Measurements from ENCODE around the gene GRAMD4.

GRAMD4 gene

GRCh38 chr22:46703171-46703995 lies 83.2 kb downstream of the GRAMD4 start:
- Histone ChIP-seq H4K20me1 (ENCODE audit: insufficient read depth, low read length) (no peaks in the 10 kb centered on the region), H3K4me3 (ENCODE audit: low read length) (no peak overlapping the region), H3K4me1 (ENCODE audit: low read length) (no peaks in the 10 kb centered on the region), H3K79me2 (ENCODE audit: low read length) (peaks cover 28% of the 10 kb centered on the region), H3K9ac (ENCODE audit: low read length) (no peak overlapping the region), H3K36me3 (replicated peaks; ENCODE audit: insufficient read depth, low read length) (0 out of 2 replicates have a peak, but pooled peaks cover 14% of the 10 kb centered on the region), H3K27me3 (replicated peaks; ENCODE audit: insufficient read depth, low read length) (no peaks in the 10 kb centered on the region), H3K9me2 (replicated peaks; ENCODE audit: insufficient read depth, low read length) (no peaks in the 10 kb centered on the region), H2AFZ (ENCODE audit: low read length) (no peak overlapping the region), H3K9me3 (replicated peaks; ENCODE audit: insufficient read depth, low read length) (no peaks in the 10 kb centered on the region), H3K4me2 (ENCODE audit: low read depth, low read length) (no peak overlapping the region), H3F3A (ENCODE audit: insufficient read depth, low read length) (no peaks in the 10 kb centered on the region), H3K27ac (ENCODE audit: low read length) (no peak overlapping the region)
- no peak for DNase-seq
- TF ChIP-seq EZH2phosphoT487 (IDR thresholded peaks at IDR 0.05; ENCODE audit: low read length) (no peak), EZH2 (optimal IDR thresholded peaks at IDR 0.05; ENCODE audit: low read depth, low read length) (no peak), CTCF (IDR thresholded peaks at IDR 0.05; ENCODE audit: low read length) (no peak)

GRCh38 chr22:46703996-46704370 lies 83.8 kb downstream of the GRAMD4 start:
- Histone ChIP-seq H3K9me2 (replicated peaks; ENCODE audit: insufficient read depth, low read length) (no peaks in the 10 kb centered on the region), H3K9ac (ENCODE audit: low read length) (no peak overlapping the region), H3K27me3 (replicated peaks; ENCODE audit: insufficient read depth, low read length) (no peaks in the 10 kb centered on the region), H3K4me2 (ENCODE audit: low read depth, low read length) (no peak overlapping the region), H3K4me3 (ENCODE audit: low read length) (no peak overlapping the region), H3K79me2 (ENCODE audit: low read length) (peaks cover 30% of the 10 kb centered on the region), H3F3A (ENCODE audit: insufficient read depth, low read length) (no peaks in the 10 kb centered on the region), H3K4me1 (ENCODE audit: low read length) (no peaks in the 10 kb centered on the region), H4K20me1 (ENCODE audit: insufficient read depth, low read length) (no peaks in the 10 kb centered on the region), H3K36me3 (replicated peaks; ENCODE audit: insufficient read depth, low read length) (peaks cover 15% of the 10 kb centered on the region; the same call in 1 of the 2 replicates), H2AFZ (ENCODE audit: low read length) (no peak overlapping the region), H3K27ac (ENCODE audit: low read length) (no peak overlapping the region), H3K9me3 (replicated peaks; ENCODE audit: insufficient read depth, low read length) (no peaks in the 10 kb centered on the region)
- no peak for TF ChIP-seq EZH2 (optimal IDR thresholded peaks at IDR 0.05; ENCODE audit: low read depth, low read length)
- TF ChIP-seq CTCF (IDR thresholded peaks at IDR 0.05; ENCODE audit: low read length): no peak
- TF ChIP-seq EZH2phosphoT487 (IDR thresholded peaks at IDR 0.05; ENCODE audit: low read length): no peak
- no peak for DNase-seq

GRCh38 chr22:46706060-46706459 lies 85.9 kb downstream of the GRAMD4 start:
- no peak overlapping the region for H2AFZ ChIP-seq (ENCODE audit: low read length)
- H3K27ac ChIP-seq (ENCODE audit: low read length): no peak overlapping the region
- no peaks in the 10 kb centered on the region for H3F3A ChIP-seq (ENCODE audit: insufficient read depth, low read length)
- no peak overlapping the region for H3K4me2 ChIP-seq (ENCODE audit: low read depth, low read length)
- H3K9me2 ChIP-seq (replicated peaks; ENCODE audit: insufficient read depth, low read length): no peaks in the 10 kb centered on the region
- no peaks in the 10 kb centered on the region for H4K20me1 ChIP-seq (ENCODE audit: insufficient read depth, low read length)
- H3K36me3 ChIP-seq (replicated peaks; ENCODE audit: insufficient read depth, low read length): peaks cover 13% of the 10 kb centered on the region; the same call in 1 of the 2 replicates
- H3K9me3 ChIP-seq (replicated peaks; ENCODE audit: insufficient read depth, low read length): no peaks in the 10 kb centered on the region
- no peak overlapping the region for H3K4me3 ChIP-seq (ENCODE audit: low read length)
- peaks cover 30% of the 10 kb centered on the region for H3K79me2 ChIP-seq (ENCODE audit: low read length)
- DNase-seq: no peak
- TF ChIP-seq CTCF (IDR thresholded peaks at IDR 0.05; ENCODE audit: low read length) (no peak), EZH2phosphoT487 (IDR thresholded peaks at IDR 0.05; ENCODE audit: low read length) (no peak), EZH2 (optimal IDR thresholded peaks at IDR 0.05; ENCODE audit: low read depth, low read length) (no peak)
- no peak overlapping the region for H3K9ac ChIP-seq (ENCODE audit: low read length)
- no peaks in the 10 kb centered on the region for H3K4me1 ChIP-seq (ENCODE audit: low read length)
- H3K27me3 ChIP-seq (replicated peaks; ENCODE audit: insufficient read depth, low read length): no peaks in the 10 kb centered on the region

Measured in MM.1S (cell line).